Measurements from ENCODE around the gene CACNA1C. TPM values are rescaled to one million over a fixed set of nuclear protein-coding genes. Genes with fewer than 3 reads are reported as not detected.

CACNA1C gene
- total RNA-seq, 2 donors from 2014 or later: 0.05 to 0.31 TPM

GRCh38 chr12:2352203-2352602, 299.4 kb downstream of the CACNA1C start:
- H3K27ac Mint-ChIP-seq: peak overlapping the region in 1 of 2 donors; percentile 33

GRCh38 chr12:2353281-2353680, 300.5 kb downstream of the CACNA1C start:
- Mint-ChIP-seq H3K27ac (no peak overlapping the region), H3K36me3 (no peaks in the 10 kb centered on the region), H3K9me3 (no peaks in the 10 kb centered on the region)
- DNase-seq (ENCODE audit: low spot score in 2 of 2) (no peak), ATAC-seq (no peak)

More at GRCh38 chr12:2352203-2352602, 299.4 kb downstream of the CACNA1C start:
- no peak for ATAC-seq
- no peaks in the 10 kb centered on the region for H3K36me3 Mint-ChIP-seq
- no peak for DNase-seq (ENCODE audit: low spot score in 2 of 2)
- no peaks in the 10 kb centered on the region for H3K9me3 Mint-ChIP-seq

GRCh38 chr12:2353691-2354090, 300.9 kb downstream of the CACNA1C start:
- no peak for ATAC-seq
- no peak for DNase-seq (ENCODE audit: low spot score in 2 of 2)
- H3K27ac Mint-ChIP-seq: no peak overlapping the region
- H3K9me3 Mint-ChIP-seq: no peaks in the 10 kb centered on the region
- H3K36me3 Mint-ChIP-seq: no peaks in the 10 kb centered on the region

- Mint-ChIP-seq H3K9me3 (no peaks in the 10 kb centered on the region), H3K36me3 (no peaks in the 10 kb centered on the region), H3K27ac (no peak overlapping the region)
- ATAC-seq (no peak), DNase-seq (ENCODE audit: low spot score in 2 of 2) (no peak)
Observed at GRCh38 chr12:2354151-2354991, 301.6 kb downstream of the CACNA1C start.

- Mint-ChIP-seq H3K27ac (no peak overlapping the region), H3K36me3 (no peaks in the 10 kb centered on the region), H3K9me3 (no peaks in the 10 kb centered on the region)
- ATAC-seq: no peak
- DNase-seq (ENCODE audit: low spot score in 2 of 2): no peak
Observed at GRCh38 chr12:2355198-2355597, 302.4 kb downstream of the CACNA1C start.

- ATAC-seq (no peak), DNase-seq (ENCODE audit: low spot score in 2 of 2) (no peak)
- Mint-ChIP-seq H3K9me3 (no peaks in the 10 kb centered on the region), H3K36me3 (no peaks in the 10 kb centered on the region), H3K27ac (no peak overlapping the region)
Observed at GRCh38 chr12:2355604-2356003, 302.8 kb downstream of the CACNA1C start.

- Mint-ChIP-seq H3K36me3 (no peaks in the 10 kb centered on the region), H3K9me3 (no peaks in the 10 kb centered on the region), H3K27ac (no peak overlapping the region)
- ATAC-seq (no peak), DNase-seq (ENCODE audit: low spot score in 2 of 2) (no peak)
Observed at GRCh38 chr12:2356601-2357125, 303.9 kb downstream of the CACNA1C start.

- H3K36me3 Mint-ChIP-seq: no peaks in the 10 kb centered on the region
- no peak for DNase-seq (ENCODE audit: low spot score in 2 of 2)
- no peaks in the 10 kb centered on the region for H3K9me3 Mint-ChIP-seq
- H3K27ac Mint-ChIP-seq: no peak overlapping the region
- ATAC-seq: no peak
Observed at GRCh38 chr12:2358986-2359658, 306.3 kb downstream of the CACNA1C start.

- peaks cover 0 to 7% of the 10 kb centered on the region in 2 donors for H3K36me3 Mint-ChIP-seq
- no peak for ATAC-seq
- no peak for DNase-seq (ENCODE audit: low spot score in 2 of 2)
- H3K9me3 Mint-ChIP-seq: no peaks in the 10 kb centered on the region
- peak overlapping the region in 1 of 2 donors; percentile 70 for H3K27ac Mint-ChIP-seq
Observed at GRCh38 chr12:2359725-2360629, 307.2 kb downstream of the CACNA1C start.

GRCh38 chr12:2360630-2361170, 307.9 kb downstream of the CACNA1C start:
- peaks cover 0 to 9% of the 10 kb centered on the region in 2 donors for H3K36me3 Mint-ChIP-seq
- DNase-seq (ENCODE audit: low spot score in 2 of 2) (no peak), ATAC-seq (no peak)
- H3K27ac Mint-ChIP-seq: no peak overlapping the region
- no peaks in the 10 kb centered on the region for H3K9me3 Mint-ChIP-seq

GRCh38 chr12:2363836-2364609, 311.2 kb downstream of the CACNA1C start:
- H3K27ac Mint-ChIP-seq: no peak overlapping the region
- ATAC-seq: no peak
- no peaks in the 10 kb centered on the region for H3K9me3 Mint-ChIP-seq
- no peak for DNase-seq (ENCODE audit: low spot score in 2 of 2)
- H3K36me3 Mint-ChIP-seq: peaks cover 0 to 9% of the 10 kb centered on the region in 2 donors

- peaks cover 0 to 9% of the 10 kb centered on the region in 2 donors for H3K36me3 Mint-ChIP-seq
- DNase-seq (ENCODE audit: low spot score in 2 of 2) (no peak), ATAC-seq (no peak)
- H3K27ac Mint-ChIP-seq: no peak overlapping the region
- no peaks in the 10 kb centered on the region for H3K9me3 Mint-ChIP-seq
Observed at GRCh38 chr12:2364631-2365051, 311.9 kb downstream of the CACNA1C start.

GRCh38 chr12:2366711-2367110, 313.9 kb downstream of the CACNA1C start:
- Mint-ChIP-seq H3K9me3 (no peaks in the 10 kb centered on the region), H3K27ac (no peak overlapping the region), H3K36me3 (peaks cover 0 to 9% of the 10 kb centered on the region in 2 donors)
- DNase-seq (ENCODE audit: low spot score in 2 of 2) (no peak), ATAC-seq (no peak)

GRCh38 chr12:2372178-2372577, 319.4 kb downstream of the CACNA1C start:
- DNase-seq (ENCODE audit: low spot score in 2 of 2) (no peak), ATAC-seq (no peak)
- no peak overlapping the region for H3K27ac Mint-ChIP-seq
- H3K9me3 Mint-ChIP-seq: no peaks in the 10 kb centered on the region
- no peaks in the 10 kb centered on the region for H3K36me3 Mint-ChIP-seq

- H3K27ac Mint-ChIP-seq: no peak overlapping the region
Observed at GRCh38 chr12:2372735-2373134, 319.9 kb downstream of the CACNA1C start.

GRCh38 chr12:2373307-2373706, 320.5 kb downstream of the CACNA1C start:
- no peaks in the 10 kb centered on the region for H3K36me3 Mint-ChIP-seq
- DNase-seq (ENCODE audit: low spot score in 2 of 2) (no peak), ATAC-seq (no peak)
- H3K27ac Mint-ChIP-seq: no peak overlapping the region
- H3K9me3 Mint-ChIP-seq: no peaks in the 10 kb centered on the region

More at GRCh38 chr12:2372735-2373134, 319.9 kb downstream of the CACNA1C start:
- no peak for ATAC-seq
- H3K36me3 Mint-ChIP-seq: no peaks in the 10 kb centered on the region
- no peaks in the 10 kb centered on the region for H3K9me3 Mint-ChIP-seq
- DNase-seq (ENCODE audit: low spot score in 2 of 2): no peak

All from activated naive CD4-positive, alpha-beta T cell treated with anti-CD3 and anti-CD28 coated beads, Interleukin-2, amount 50 U/mL, for 72 hours (primary cell).